ENCODE data around the gene KY. TPM values are rescaled to one million over a fixed set of nuclear protein-coding genes. Genes with fewer than 3 reads are reported as not detected.

KY gene
- total RNA-seq, 4 donors from 2014 or later, result 0.68 to 3.3 (median 1.8) TPM

- peak; percentile 81 to 91 for ATAC-seq
- Histone ChIP-seq H3K27me3 (no peaks in the 10 kb centered on the region), H3K9me3 (no peaks in the 10 kb centered on the region), H3K4me1 (peaks cover 19 to 28% of the 10 kb centered on the region in 2 donors), H3K36me3 (no peaks in the 10 kb centered on the region), H3K27ac (peak overlapping the region; percentile 23 to 51 (median 44)), H3K4me3 (no peak overlapping the region)
- no peak for TF ChIP-seq POLR2A (IDR thresholded peaks at IDR 0.05)
- no peak for TF ChIP-seq CTCF (IDR thresholded peaks at IDR 0.05 in 4 of 5, conservative IDR thresholded peaks at IDR 0.05 in 1 of 5)
- intact Hi-C loops (cut with DNase I; ENCODE audit: low total_unique reads), result no loop called here
- DNase-seq, result peak; percentile 58 to 60
- in situ Hi-C loops (cut with MboI; ENCODE audit: low sequenced_read_pairs in 4 of 4), result no loop called here
These were observed 35.3 kb upstream of the KY start for GRCh38 chr3:134685929-134686802.

GRCh38 chr3:134682196-134682880 is 31.5 kb upstream of the KY start:
- peaks cover 27 to 43% of the 10 kb centered on the region in 2 donors for H3K4me1 ChIP-seq
- H3K27ac ChIP-seq, result no peak overlapping the region
- no peaks in the 10 kb centered on the region for H3K9me3 ChIP-seq
- DNase-seq (no peak), ATAC-seq (no peak)
- no peak overlapping the region for H3K4me3 ChIP-seq
- intact Hi-C loops (cut with DNase I; ENCODE audit: low total_unique reads), result no loop called here
- H3K36me3 ChIP-seq, result no peaks in the 10 kb centered on the region
- no peak for TF ChIP-seq POLR2A (IDR thresholded peaks at IDR 0.05)
- TF ChIP-seq CTCF (IDR thresholded peaks at IDR 0.05 in 4 of 5, conservative IDR thresholded peaks at IDR 0.05 in 1 of 5), result no peak
- in situ Hi-C loops (cut with MboI; ENCODE audit: low sequenced_read_pairs in 4 of 4), result no loop called here
- no peaks in the 10 kb centered on the region for H3K27me3 ChIP-seq

GRCh38 chr3:134681522-134681900 is 30.7 kb upstream of the KY start:
- no peak for TF ChIP-seq POLR2A (IDR thresholded peaks at IDR 0.05)
- in situ Hi-C loops (cut with MboI; ENCODE audit: low sequenced_read_pairs in 4 of 4), result no loop called here
- Histone ChIP-seq H3K4me1 (peaks cover 27 to 34% of the 10 kb centered on the region in 2 donors), H3K36me3 (no peaks in the 10 kb centered on the region), H3K9me3 (no peaks in the 10 kb centered on the region), H3K27me3 (no peaks in the 10 kb centered on the region), H3K27ac (peak overlapping the region in 1 of 4 donors; percentile 71), H3K4me3 (no peak overlapping the region)
- intact Hi-C loops (cut with DNase I; ENCODE audit: low total_unique reads), result no loop called here
- ATAC-seq, result no peak
- no peak for DNase-seq

- no peak overlapping the region for H3K4me3 ChIP-seq
- ATAC-seq (peak; percentile 51 to 76), DNase-seq (peak; percentile 48 to 61)
- intact Hi-C loops (cut with DNase I; ENCODE audit: low total_unique reads), result no loop called here
- in situ Hi-C loops (cut with MboI; ENCODE audit: low sequenced_read_pairs in 4 of 4), result no loop called here
- TF ChIP-seq CTCF (IDR thresholded peaks at IDR 0.05 in 4 of 5, conservative IDR thresholded peaks at IDR 0.05 in 1 of 5) (no peak), POLR2A (IDR thresholded peaks at IDR 0.05) (no peak)
- H3K9me3 ChIP-seq, result no peaks in the 10 kb centered on the region
- no peaks in the 10 kb centered on the region for H3K36me3 ChIP-seq
- peaks cover 21 to 30% of the 10 kb centered on the region in 2 donors for H3K4me1 ChIP-seq
- H3K27ac ChIP-seq, result peak overlapping the region in 2 of 4 donors; percentile 26 to 71
- no peaks in the 10 kb centered on the region for H3K27me3 ChIP-seq
These were observed 30.1 kb upstream of the KY start for GRCh38 chr3:134680796-134681521.

GRCh38 chr3:134677987-134678308 is 27.1 kb upstream of the KY start:
- TF ChIP-seq POLR2A (IDR thresholded peaks at IDR 0.05) (no peak), CTCF (IDR thresholded peaks at IDR 0.05 in 4 of 5, conservative IDR thresholded peaks at IDR 0.05 in 1 of 5) (no peak)
- DNase-seq (no peak), ATAC-seq (no peak)
- in situ Hi-C loops (cut with MboI; ENCODE audit: low sequenced_read_pairs in 4 of 4), result no loop called here
- no peak overlapping the region for H3K27ac ChIP-seq
- no peaks in the 10 kb centered on the region for H3K27me3 ChIP-seq
- H3K9me3 ChIP-seq, result no peaks in the 10 kb centered on the region
- intact Hi-C loops (cut with DNase I; ENCODE audit: low total_unique reads), result loop anchor here (2.0 to 5.0 kb wide), 2 partner anchors 27 to 76 kb away; partner anchors contain the start of gene KY
- peaks cover 17 to 24% of the 10 kb centered on the region in 2 donors for H3K4me1 ChIP-seq
- H3K36me3 ChIP-seq, result no peaks in the 10 kb centered on the region
- H3K4me3 ChIP-seq, result no peak overlapping the region

Measured in gastrocnemius medialis (tissue), 4 donors.